GM12878 (cell line): ENCODE measurements around the gene PRKN. TPM values are rescaled to one million over a fixed set of nuclear protein-coding genes. Genes with fewer than 3 reads are reported as not detected.

ENCODE experiments used
- ATAC-seq: fragments of 200-7000 bp; cut with Tn5 transposase; 3 replicates; pipeline ENCODE4 v1.9.1; 2020; ENCODE audit warnings: mild to moderate bottlenecking, moderate library complexity
- BruUV-seq: library from RNA; stranded (reverse); fragments of 400-500 nt; replicated peaks from 2 replicates; lab custom pipeline; 2021; lab: Mats Ljungman, UMichigan
- CTCF ChIA-PET: fragments of 300-600 bp; sonication (Branson Sonifier 250); formaldehyde crosslinking; extraction: SDS; loops from one replicate; lab custom pipeline; 2021; ENCODE audit warnings: inconsistent platforms; lab: Yijun Ruan, JAX
- POLR2A ChIA-PET: fragments of 350-600 bp; formaldehyde crosslinking; extraction: SDS; loops from one replicate; lab custom pipeline; 2021; ENCODE audit warnings: inconsistent platforms; lab: Charles Lee
- RAD21 ChIA-PET: fragments of 300-600 bp; sonication (Branson Sonifier 250); formaldehyde crosslinking; loops from one replicate; lab custom pipeline; 2023; ENCODE audit warnings: antibody characterized with exemption; ENCODE audit not compliant: unreplicated experiment; lab: Charles Lee
- SMC1A ChIA-PET: fragments of 300-600 bp; sonication (Branson Sonifier 250); formaldehyde crosslinking; loops from one replicate; lab custom pipeline; 2023; ENCODE audit not compliant: unreplicated experiment, uncharacterized antibody; lab: Charles Lee
- DNase-seq: peaks from one replicate; pipeline ENCODE4 v3.0.0-alpha.2; 2011; ENCODE audit warnings: low read depth, low spot score
- FAIRE-seq: peaks from 3 replicates; lab custom pipeline; 2011; peaks lifted over from hg19 to GRCh38; lab: Jason Lieb, UNC
- H2AFZ ChIP-seq: 2 replicates; pipeline ENCODE4 v1.6.0; 2011; ENCODE audit warnings: low read depth, low read length, control low read depth; ENCODE audit not compliant: control insufficient read depth
- H3K27ac ChIP-seq: 2 replicates; pipeline ENCODE4 v1.5.1; 2011; ENCODE audit warnings: control low read depth; ENCODE audit not compliant: control insufficient read depth, insufficient read depth
- H3K27me3 ChIP-seq, 2 experiments: replicated peaks in 1 of 2; 2 replicates each; pipeline versions ENCODE4 v1.6.0 to v1.6.1; 2011; ENCODE audit warnings: low read length in 1 of 2; ENCODE audit not compliant: control insufficient read depth in 2 of 2, insufficient read depth in 2 of 2
- H3K36me3 ChIP-seq, 2 experiments: 2 replicates each; pipeline ENCODE4 v1.5.1; 2011; ENCODE audit warnings: low read length in 1 of 2; ENCODE audit not compliant: control insufficient read depth in 2 of 2, insufficient read depth in 2 of 2
- H3K4me1 ChIP-seq: 2 replicates; pipeline ENCODE4 v1.6.1; 2011; ENCODE audit warnings: mild to moderate bottlenecking, low read length, moderate library complexity, mixed read lengths; ENCODE audit not compliant: control insufficient read depth, insufficient read depth
- H3K4me2 ChIP-seq: 2 replicates; pipeline ENCODE4 v1.6.0; 2011; ENCODE audit warnings: control low read depth; ENCODE audit not compliant: control insufficient read depth, insufficient read depth
- H3K4me3 ChIP-seq: fragments of 200-600 bp; sonication (generic); 2 replicates; pipeline ENCODE4 v1.5.1; 2016
- H3K79me2 ChIP-seq: 2 replicates; pipeline ENCODE4 v1.6.0; 2011; ENCODE audit warnings: low read length; ENCODE audit not compliant: control insufficient read depth, insufficient read depth
- H3K9ac ChIP-seq: 2 replicates; pipeline ENCODE4 v1.8.0; 2011; ENCODE audit warnings: low read length, control low read depth, mixed read lengths; ENCODE audit not compliant: control insufficient read depth, insufficient read depth
- H3K9me3 ChIP-seq: replicated peaks from 3 replicates; pipeline ENCODE4 v1.5.1; 2011; ENCODE audit warnings: mild to moderate bottlenecking, low read length; ENCODE audit not compliant: control insufficient read depth, insufficient read depth
- H4K20me1 ChIP-seq: 2 replicates; pipeline ENCODE4 v1.6.0; 2011; ENCODE audit not compliant: control insufficient read depth, insufficient read depth
- CBX3 ChIP-seq: fragments of 200-600 bp; sonication (generic); IDR thresholded peaks from 2 replicates; pipeline ENCODE4 v1.6.1; 2016; ENCODE audit warnings: low read depth, borderline replicate concordance
- CHD4 ChIP-seq: fragments of 200-600 bp; sonication (generic); IDR thresholded peaks from 2 replicates; pipeline ENCODE4 v1.6.1; 2016; ENCODE audit warnings: mild to moderate bottlenecking
- FOS ChIP-seq: IDR thresholded peaks from 3 replicates; pipeline ENCODE4 v1.6.1; 2011; ENCODE audit warnings: borderline replicate concordance; ENCODE audit not compliant: insufficient read length; ENCODE audit errors: extremely low read depth
- IRF5 ChIP-seq: fragments of 450-650 bp; IDR thresholded peaks from 2 replicates; pipeline ENCODE4 v1.6.1; 2017; ENCODE audit warnings: borderline replicate concordance
- NFYA ChIP-seq: IDR thresholded peaks from 2 replicates; pipeline ENCODE4 v1.6.1; 2011; ENCODE audit warnings: low read depth, mild to moderate bottlenecking, low read length, improper control_type of control experiment, borderline replicate concordance
- NR2C2 ChIP-seq: IDR thresholded peaks from 2 replicates; pipeline ENCODE4 v1.6.1; 2011; ENCODE audit warnings: borderline replicate concordance, low read depth; ENCODE audit not compliant: control insufficient read depth, insufficient read length
- RAD51 ChIP-seq: fragments of 450-650 bp; IDR thresholded peaks from 2 replicates; pipeline ENCODE4 v1.6.1; 2016; ENCODE audit warnings: moderate library complexity, mild to moderate bottlenecking, inconsistent platforms
- RB1 ChIP-seq: fragments of 450-650 bp; formaldehyde crosslinking; IDR thresholded peaks from 2 replicates; pipeline ENCODE4 v1.6.1; 2017; ENCODE audit warnings: mild to moderate bottlenecking, borderline replicate concordance
- RBBP5 ChIP-seq: fragments of 200-600 bp; sonication (generic); conservative IDR thresholded peaks from 2 replicates; pipeline ENCODE4 v1.6.1; 2016
- SIN3A ChIP-seq: IDR thresholded peaks from 2 replicates; pipeline ENCODE4 v1.6.1; 2012; ENCODE audit warnings: low read depth, low read length, improper control_type of control experiment
- SMARCA5 ChIP-seq: fragments of 450-650 bp; IDR thresholded peaks from 2 replicates; pipeline ENCODE4 v1.6.1; 2017; ENCODE audit warnings: mild to moderate bottlenecking
- ZBTB33 ChIP-seq: fragments of 450-650 bp; IDR thresholded peaks from 2 replicates; pipeline ENCODE4 v1.6.1; 2017; ENCODE audit warnings: mild to moderate bottlenecking
- ZNF384 ChIP-seq: IDR thresholded peaks from 2 replicates; pipeline ENCODE4 v1.6.1; 2012; ENCODE audit warnings: low read depth, mild to moderate bottlenecking, low read length, improper control_type of control experiment, borderline replicate concordance
- WGBS: methylation state at CpG from one replicate; pipeline ENCODE4 v1.1.6; 2016; ENCODE audit warnings: low lambda C conversion rate; ENCODE audit not compliant: insufficient replicate concordance, insufficient coverage; ENCODE audit errors: missing lambda C conversion rate; 5-methylcytosine and 5-hydroxymethylcytosine counted together
- in situ Hi-C: fragments of 300-500 bp; cut with MboI; formaldehyde crosslinking; loops from 9 replicates; pipeline ENCODE4 v1.14.3; 2018; ENCODE audit warnings: mixed read lengths
- intact Hi-C: fragments of 100-400 bp; cut with micrococcal nuclease; formaldehyde crosslinking; loops from one replicate; pipeline ENCODE4 v1.14.2; 2022; ENCODE audit not compliant: unreplicated experiment
- polyA plus RNA-seq, 11 experiments: library from polyadenylated mRNA; depleted of rRNA in 4 of 11; unstranded in 6 of 11; stranded (reverse) in 5 of 11; fragments of >200 nt; fragmentation: Nextera tagmentation in 4 of 11; fragmentation: Illumina TruSeq in 1 of 11; extraction: Ambion mirVana in 4 of 11; extraction: Trizol in 1 of 11; gene quantifications; 1 replicate in 1 of 11; 2 replicates in 10 of 11; pipeline versions ENCODE4 v1.2.1 to v1.2.3, GENCODE V29; 2011 to 2016; ENCODE audit warnings: inconsistent platforms in 2 of 11, missing spikeins in 2 of 11, low read depth in 1 of 11
- total RNA-seq, 4 experiments: library from RNA; depleted of rRNA in 3 of 4; stranded (reverse); fragments of >200 nt in 3 of 4; fragmentation: Illumina TruSeq in 1 of 4; extraction: Trizol in 1 of 4; gene quantifications; 2 replicates each; pipeline versions ENCODE4 v1.2.1 to v1.2.3, GENCODE V29; 2013 to 2021

Gene PRKN
- total and polyA plus RNA-seq, 10 of the 15 experiments (the other 5 are each of a cell fraction or from before 2014, with no cell fraction given), result 0.06 to 0.09 TPM; not detected in 8

DNA sequence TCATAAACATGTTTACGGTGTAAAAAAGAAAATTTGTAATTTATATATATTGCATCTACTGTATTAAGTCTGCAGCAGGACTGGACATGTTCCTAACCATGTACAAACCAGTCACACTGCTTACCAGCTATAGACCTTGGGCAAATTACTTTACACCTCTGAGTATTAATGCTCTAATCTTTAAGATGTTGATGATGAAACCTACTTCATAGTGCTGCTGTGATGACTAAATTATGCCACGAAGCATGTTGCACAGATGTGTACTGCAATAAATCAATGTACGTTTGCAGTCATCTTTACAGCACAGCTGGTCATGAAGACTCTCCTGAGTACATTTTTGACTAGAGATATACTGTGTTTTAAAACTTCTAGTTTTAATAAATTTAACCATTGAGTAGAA, 42.6 kb downstream of the PRKN start (continued):
- TF ChIP-seq RB1 (no peak), RAD51 (no peak), FOS (no peak), SIN3A (no peak)

DNA sequence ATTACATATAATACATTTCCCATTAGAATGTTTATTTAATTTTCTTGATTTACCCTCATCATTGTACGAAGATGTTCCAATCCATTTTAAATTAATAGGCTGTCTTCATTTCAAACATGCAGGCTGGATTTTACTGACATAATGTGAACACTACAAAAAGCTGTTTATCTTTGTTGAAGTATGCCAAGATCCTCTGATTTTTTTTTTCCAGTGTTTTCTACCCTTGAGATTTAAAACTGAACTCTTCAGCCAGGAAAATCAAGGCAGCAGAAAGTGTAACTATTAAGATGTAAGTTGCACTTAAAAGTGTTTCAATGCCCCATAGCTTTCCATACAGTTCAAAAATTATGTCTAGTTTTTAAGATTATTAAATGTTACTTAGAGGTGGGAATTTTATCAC, 43.5 kb downstream of the PRKN start:
- H3K9ac ChIP-seq, result no peak overlapping the region
- H3K4me3 ChIP-seq, result no peak overlapping the region
- no peak overlapping the region for H3K27ac ChIP-seq
- WGBS, result 0% methylated on average over 1 of the region's 1 CpG
- BruUV-seq, result no TSS peak
- SMC1A ChIA-PET, result no interaction called here
- DNase-seq (no peak), FAIRE-seq (no peak), ATAC-seq (no peak)
- H3K4me1 ChIP-seq, result no peaks in the 10 kb centered on the region
- no peaks in the 10 kb centered on the region for H3K9me3 ChIP-seq
- POLR2A ChIA-PET, result no interaction called here
- no peak for TF ChIP-seq ZNF384
- no peak for TF ChIP-seq NFYA
- TF ChIP-seq ZBTB33, result no peak
- no peak for TF ChIP-seq RBBP5
- no peak for TF ChIP-seq NR2C2
- no peak for TF ChIP-seq SIN3A
- no peak for TF ChIP-seq CBX3
- no peak for TF ChIP-seq SMARCA5
- no peak for TF ChIP-seq CHD4
- TF ChIP-seq IRF5, result no peak
- RAD21 ChIA-PET, result no interaction called here
- CTCF ChIA-PET, result no interaction called here
- H4K20me1 ChIP-seq, result no peaks in the 10 kb centered on the region
- H3K79me2 ChIP-seq, result no peaks in the 10 kb centered on the region
- intact Hi-C loops (no loop called here), in situ Hi-C loops (no loop called here)
- H3K36me3 ChIP-seq, result no peaks in the 10 kb centered on the region
- no peak overlapping the region for H2AFZ ChIP-seq
- no peak overlapping the region for H3K4me2 ChIP-seq
- H3K27me3 ChIP-seq, result no peaks in the 10 kb centered on the region
